ENCODE results near the gene PPP3CA.
"Not testable (repeated sequence)": the region's sequence is repeated elsewhere in the genome, so short reads cannot be mapped to it uniquely, and the experiment has no call there.

PPP3CA gene

DNA sequence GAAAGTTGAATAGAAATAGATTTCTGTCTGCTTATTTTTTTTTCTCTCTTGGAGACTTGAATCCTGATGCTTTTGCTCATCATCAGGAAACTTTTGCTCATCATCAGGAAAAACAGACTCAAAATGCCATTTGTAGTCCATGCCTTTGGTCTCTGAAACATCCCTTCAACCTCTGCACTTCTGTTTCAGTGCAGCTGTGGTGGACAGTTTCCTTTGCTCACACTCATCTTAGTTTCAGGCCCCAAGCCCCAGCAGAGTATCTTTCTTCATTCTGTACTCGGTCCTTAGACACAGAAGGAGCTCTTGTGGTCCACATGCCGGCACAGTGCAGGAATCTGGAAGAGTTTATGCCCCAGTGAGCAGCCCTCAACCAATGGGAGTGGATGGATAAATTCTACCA lies 337.9 kb downstream of the PPP3CA start:
- no peak for DNase-seq (ENCODE audit: low read depth in 2 of 2)

DNA sequence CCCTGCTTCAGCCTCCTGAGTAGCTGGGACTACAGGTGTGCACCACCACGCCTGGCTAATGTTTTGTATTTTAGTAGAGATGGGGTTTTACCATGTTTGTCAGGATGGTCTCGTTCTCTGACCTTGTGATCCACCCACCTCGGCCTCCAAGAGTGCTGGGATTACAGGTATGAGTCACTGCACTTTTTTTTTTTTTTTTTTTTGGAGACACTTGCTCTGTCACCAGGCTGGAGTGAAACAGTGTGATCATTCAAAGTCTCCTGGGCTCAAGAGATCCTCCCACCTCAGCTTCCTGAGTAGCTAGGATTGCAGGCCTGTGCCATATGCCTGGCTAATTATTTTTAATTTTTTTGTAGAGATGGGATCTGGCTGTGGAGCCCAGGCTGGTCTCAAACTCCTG lies 338.8 kb downstream of the PPP3CA start:
- no peak for DNase-seq (ENCODE audit: low read depth in 2 of 2)

- no peak for DNase-seq (ENCODE audit: low read depth in 2 of 2)
Observed at GRCh38 chr4:101005659-101006058, 341.7 kb downstream of the PPP3CA start.

- DNase-seq (ENCODE audit: low read depth in 2 of 2), result no peak
Observed at GRCh38 chr4:101000496-101000895, 346.8 kb downstream of the PPP3CA start.

DNA sequence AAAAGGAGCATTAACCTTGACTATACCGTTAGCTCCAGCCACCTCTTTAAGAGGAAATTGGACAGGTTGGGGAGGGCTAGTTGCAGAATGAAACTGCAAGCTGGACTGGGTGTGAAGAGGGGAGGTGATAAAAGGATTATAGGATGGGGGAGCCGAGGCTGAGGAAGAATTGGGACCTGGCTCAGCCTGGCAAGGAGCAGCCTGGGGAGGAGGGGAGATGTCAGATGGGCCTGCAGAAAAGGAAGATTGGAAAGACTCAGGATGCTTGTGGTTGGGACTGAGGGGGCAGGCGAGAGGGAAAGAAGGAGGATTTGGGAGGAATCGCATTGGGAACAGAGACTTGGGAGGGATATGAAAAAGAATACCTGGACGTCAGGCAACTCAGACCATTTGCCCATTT lies 351.7 kb downstream of the PPP3CA start:
- DNase-seq (ENCODE audit: low read depth in 2 of 2), result no peak

GRCh38 chr4:100995002-100995401 lies 352.3 kb downstream of the PPP3CA start:
- not testable (repeated sequence) for DNase-seq (ENCODE audit: low read depth in 2 of 2)

GRCh38 chr4:100991332-100992069 lies 355.8 kb downstream of the PPP3CA start:
- not testable (repeated sequence) for DNase-seq (ENCODE audit: low read depth in 2 of 2)

DNA sequence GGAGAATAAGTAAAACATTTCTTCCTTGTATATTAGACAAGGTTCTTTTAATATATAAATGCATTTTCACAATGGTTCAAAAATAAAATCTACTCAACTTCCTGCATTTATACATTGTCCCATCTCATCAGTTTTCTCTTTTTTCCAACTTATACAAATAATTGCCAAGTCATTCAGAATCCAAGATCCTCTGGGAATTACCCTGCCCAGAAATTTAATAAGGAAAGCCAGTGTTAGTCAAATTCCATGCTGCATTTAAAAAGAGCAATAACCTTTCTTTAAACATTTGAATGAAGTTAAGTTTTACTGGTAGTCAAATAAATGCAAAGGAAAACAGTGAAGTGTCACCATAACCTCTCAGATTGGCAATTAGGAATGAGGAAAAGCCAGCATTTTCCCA lies 357.9 kb downstream of the PPP3CA start:
- no peak for DNase-seq (ENCODE audit: low read depth in 2 of 2)

DNA sequence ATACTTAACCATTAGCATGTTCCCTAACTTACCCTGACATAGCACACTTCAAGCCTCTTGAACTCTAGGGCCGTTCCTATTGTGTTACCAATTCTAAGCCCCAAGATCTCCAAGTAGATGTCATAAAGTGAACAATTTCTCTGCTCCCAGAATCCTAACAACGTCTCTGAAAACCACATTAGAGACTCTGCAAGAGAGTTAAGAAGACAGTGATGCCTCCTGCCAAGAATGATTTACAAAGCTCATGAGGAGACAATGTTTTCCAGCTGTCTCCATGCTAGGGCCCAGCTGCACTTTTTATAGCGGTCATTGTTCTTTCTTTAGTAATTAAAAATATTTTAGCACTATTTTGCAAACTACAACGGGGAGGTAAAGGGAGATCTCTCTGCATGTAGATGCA lies 358.4 kb downstream of the PPP3CA start:
- no peak for DNase-seq (ENCODE audit: low read depth in 2 of 2)

- DNase-seq (ENCODE audit: low read depth in 2 of 2), result no peak
Observed at GRCh38 chr4:100986360-100986868, 360.9 kb downstream of the PPP3CA start.

DNA sequence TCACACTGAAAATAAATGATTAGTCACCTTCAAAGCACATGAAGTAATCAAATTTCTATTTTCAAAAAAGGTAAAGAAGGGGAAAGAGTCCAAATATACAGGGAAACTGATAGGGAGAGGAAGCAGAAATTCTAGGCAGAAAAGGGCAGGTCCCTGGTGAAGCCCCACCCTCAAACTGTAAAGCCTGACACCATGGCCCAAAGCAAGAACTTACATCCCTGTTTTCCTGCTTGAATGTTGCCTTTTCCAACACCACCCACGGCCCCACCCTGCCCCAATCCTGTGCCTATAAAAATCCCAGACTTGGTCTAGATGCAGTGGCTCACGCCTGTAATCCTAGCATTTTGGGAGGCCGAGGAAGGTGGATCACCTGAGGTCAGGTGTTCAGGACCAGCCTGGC lies 361.8 kb downstream of the PPP3CA start:
- no peak for DNase-seq (ENCODE audit: low read depth in 2 of 2)

DNA sequence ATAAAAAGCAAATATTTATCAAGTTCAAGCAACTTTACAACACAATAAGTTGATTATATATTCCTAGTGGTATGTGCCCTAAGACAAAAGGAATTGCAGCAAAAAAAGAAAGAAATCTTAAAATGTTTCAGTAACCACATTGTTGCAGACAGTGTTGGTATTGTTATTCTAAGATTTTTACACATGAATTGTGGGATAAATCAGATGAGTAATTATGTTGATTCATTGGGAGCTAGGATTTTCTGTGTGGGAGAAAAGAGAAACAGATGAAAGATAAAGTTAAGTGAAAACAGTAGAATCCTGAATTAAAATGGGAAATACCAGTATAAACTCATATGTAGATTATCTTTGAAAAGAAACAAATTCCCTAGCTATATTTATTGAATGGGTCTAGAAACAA lies 362.4 kb downstream of the PPP3CA start:
- no peak for DNase-seq (ENCODE audit: low read depth in 2 of 2)

DNA sequence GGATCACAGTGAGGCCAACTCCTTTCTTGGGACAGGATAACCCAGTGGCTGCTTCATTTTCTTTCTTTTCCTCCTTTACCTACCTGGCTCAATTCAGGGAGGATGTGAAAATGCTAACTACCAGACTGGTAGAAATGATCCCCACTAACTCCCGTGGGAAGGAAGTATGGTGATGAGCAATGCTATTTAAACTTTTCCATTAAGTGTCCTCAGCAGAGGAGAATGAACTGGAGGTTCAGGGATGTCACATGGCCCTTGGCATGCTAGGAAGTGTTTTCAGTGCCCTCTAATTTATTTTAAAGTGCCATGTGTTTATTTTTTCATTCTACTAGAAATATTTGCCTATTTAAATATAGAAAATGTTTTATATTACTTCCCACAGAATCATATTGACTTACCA lies 363.9 kb downstream of the PPP3CA start:
- DNase-seq (ENCODE audit: low read depth in 2 of 2), result no peak

GRCh38 chr4:100982345-100982744 lies 365.0 kb downstream of the PPP3CA start:
- no peak for DNase-seq (ENCODE audit: low read depth in 2 of 2)

DNA sequence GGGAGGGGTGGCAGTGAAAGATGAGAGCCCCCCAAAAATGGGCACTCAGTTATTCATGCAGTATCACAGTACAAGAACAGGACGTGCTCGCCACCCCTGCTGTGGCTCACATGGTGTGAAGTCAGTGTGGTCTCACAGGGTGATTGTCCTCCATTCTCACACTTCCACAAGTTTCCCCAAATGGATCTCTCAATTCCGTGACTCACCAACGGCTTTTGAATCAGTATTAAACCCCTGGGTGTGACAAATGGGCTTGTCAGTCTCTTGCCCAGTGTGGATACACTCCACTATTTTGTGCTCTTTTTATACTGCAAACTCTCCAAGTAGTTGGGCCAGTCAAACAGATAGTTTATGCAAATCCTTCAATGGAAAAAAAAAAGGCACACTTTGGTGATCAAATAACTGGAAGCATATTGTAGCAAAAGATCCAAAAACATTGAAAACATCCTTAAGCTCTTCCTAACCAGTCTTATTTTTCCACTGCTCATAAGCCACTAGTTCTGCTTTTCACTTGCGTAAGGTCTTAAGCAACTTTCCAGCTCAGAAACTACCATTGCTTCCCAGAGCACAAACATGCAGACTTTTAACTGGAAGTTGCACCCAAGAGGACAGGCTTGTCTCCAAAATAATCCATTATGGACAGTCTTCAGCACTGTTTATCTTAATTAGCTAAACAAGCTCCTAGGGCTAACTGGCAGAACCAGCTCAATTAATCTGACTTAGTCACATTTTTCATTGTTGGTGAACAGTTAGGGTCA lies 365.7 kb downstream of the PPP3CA start:
- no peak for DNase-seq (ENCODE audit: low read depth in 2 of 2)

- DNase-seq (ENCODE audit: low read depth in 2 of 2), result no peak
Observed at GRCh38 chr4:100979736-100980135, 367.6 kb downstream of the PPP3CA start.

DNA sequence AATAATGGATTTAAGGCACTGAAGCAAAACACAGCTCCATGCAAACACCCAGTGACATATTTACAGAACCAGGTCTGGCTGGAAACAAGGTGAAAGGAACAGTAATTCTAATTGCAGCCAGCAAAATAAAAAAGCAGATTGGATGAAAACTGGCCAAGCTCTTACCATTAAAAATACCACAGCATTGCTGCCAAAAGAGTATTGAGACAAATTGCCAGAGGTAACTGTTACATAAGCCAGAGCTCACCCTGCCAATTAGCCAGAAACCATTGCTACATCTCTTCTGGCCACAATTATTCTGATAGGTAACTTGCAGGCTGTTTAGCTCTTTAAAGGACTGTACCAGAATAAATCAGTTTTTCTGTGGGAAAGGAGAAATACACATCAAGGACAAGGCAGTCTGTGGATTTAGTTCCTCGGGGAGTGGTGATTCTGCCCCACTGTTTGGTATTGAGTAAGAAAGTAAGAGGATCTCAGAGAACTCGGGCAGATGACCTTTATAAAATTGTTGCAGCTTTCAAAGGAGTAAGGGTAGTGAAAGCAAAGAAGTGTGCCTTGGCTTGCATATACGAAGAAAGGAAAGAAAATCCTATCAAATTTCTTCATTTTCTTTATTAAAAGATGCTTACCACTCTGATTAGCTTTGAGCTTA lies 369.5 kb downstream of the PPP3CA start:
- no peak for DNase-seq (ENCODE audit: low read depth in 2 of 2)

GRCh38 chr4:100977274-100977673 lies 370.1 kb downstream of the PPP3CA start:
- DNase-seq (ENCODE audit: low read depth in 2 of 2), result no peak
